Fibroblast of villous mesenchyme (primary cell): ENCODE results near the gene CFAP69. TPM values are rescaled to one million over a fixed set of nuclear protein-coding genes. Genes with fewer than 3 reads are reported as not detected.

ENCODE experiments used
- DNase-seq: peaks from one replicate; pipeline ENCODE4 v3.0.0-alpha.2; 2010; ENCODE audit warnings: low read depth
- H3K4me3 ChIP-seq: 2 replicates; pipeline ENCODE4 v1.5.1; 2011; ENCODE audit warnings: low read depth, mild to moderate bottlenecking, low read length
- total RNA-seq: library from RNA; depleted of rRNA; stranded (reverse); fragments of >200 nt; gene quantifications from 2 replicates; pipeline ENCODE4 v1.2.3, GENCODE V29; 2012
- TF ChIP-seq, protein P1 (sequence below): IDR thresholded peaks from 2 replicates; pipeline ENCODE4 v1.5.1; 2012; ENCODE audit warnings: low read depth, mild to moderate bottlenecking, low read length; ENCODE audit not compliant: insufficient read depth

The CFAP69 gene
- total RNA-seq, 1 donor: 2.6 TPM

DNA sequence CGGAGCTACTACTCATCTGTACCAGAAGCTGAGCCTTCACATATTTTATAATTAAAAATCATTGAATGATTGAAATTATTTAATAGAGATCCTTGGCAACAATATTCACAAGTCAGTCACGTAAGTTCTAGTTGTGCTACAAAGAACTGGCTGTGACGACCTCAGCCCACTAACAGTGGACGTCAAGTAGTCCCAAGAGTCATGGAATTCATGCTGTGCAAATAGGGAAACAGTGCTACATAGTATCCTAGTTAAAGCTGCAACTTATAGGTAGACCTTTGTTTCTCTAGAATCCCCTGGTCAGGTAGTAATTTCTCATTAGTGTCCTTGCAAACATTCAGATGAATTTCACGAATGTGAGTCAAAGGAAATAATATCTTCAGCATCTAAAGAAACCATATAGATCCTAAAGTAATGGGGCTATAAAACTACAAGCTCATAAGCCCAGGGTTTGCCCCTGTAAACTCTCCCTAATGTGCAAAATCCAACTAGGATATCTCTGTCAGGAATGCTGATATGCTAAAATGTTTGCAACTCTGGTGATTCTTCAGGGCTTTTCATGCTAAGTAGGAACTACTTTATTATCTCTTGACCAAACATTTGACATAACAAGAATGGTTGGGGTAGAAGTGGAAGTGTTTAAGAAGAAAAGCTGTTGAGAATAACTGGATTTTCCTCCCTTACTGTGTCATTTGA is 31.2 kb downstream of the CFAP69 start:
- TF ChIP-seq, protein P1, sequence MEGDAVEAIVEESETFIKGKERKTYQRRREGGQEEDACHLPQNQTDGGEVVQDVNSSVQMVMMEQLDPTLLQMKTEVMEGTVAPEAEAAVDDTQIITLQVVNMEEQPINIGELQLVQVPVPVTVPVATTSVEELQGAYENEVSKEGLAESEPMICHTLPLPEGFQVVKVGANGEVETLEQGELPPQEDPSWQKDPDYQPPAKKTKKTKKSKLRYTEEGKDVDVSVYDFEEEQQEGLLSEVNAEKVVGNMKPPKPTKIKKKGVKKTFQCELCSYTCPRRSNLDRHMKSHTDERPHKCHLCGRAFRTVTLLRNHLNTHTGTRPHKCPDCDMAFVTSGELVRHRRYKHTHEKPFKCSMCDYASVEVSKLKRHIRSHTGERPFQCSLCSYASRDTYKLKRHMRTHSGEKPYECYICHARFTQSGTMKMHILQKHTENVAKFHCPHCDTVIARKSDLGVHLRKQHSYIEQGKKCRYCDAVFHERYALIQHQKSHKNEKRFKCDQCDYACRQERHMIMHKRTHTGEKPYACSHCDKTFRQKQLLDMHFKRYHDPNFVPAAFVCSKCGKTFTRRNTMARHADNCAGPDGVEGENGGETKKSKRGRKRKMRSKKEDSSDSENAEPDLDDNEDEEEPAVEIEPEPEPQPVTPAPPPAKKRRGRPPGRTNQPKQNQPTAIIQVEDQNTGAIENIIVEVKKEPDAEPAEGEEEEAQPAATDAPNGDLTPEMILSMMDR: no peak
- no peak for DNase-seq
- no peak overlapping the region for H3K4me3 ChIP-seq

- no peak overlapping the region for H3K4me3 ChIP-seq
- TF ChIP-seq, protein P1: no peak
- DNase-seq: no peak
Observed at GRCh38 chr7:90288154-90288553, 43.2 kb downstream of the CFAP69 start.

- DNase-seq: no peak
- no peak overlapping the region for H3K4me3 ChIP-seq
- TF ChIP-seq, protein P1: no peak
Observed at GRCh38 chr7:90290244-90291113, 45.5 kb downstream of the CFAP69 start.

GRCh38 chr7:90298145-90299038 is 53.4 kb downstream of the CFAP69 start:
- DNase-seq: peak; percentile 60
- no peak overlapping the region for H3K4me3 ChIP-seq
- TF ChIP-seq, protein P1: peak; percentile 72

DNA sequence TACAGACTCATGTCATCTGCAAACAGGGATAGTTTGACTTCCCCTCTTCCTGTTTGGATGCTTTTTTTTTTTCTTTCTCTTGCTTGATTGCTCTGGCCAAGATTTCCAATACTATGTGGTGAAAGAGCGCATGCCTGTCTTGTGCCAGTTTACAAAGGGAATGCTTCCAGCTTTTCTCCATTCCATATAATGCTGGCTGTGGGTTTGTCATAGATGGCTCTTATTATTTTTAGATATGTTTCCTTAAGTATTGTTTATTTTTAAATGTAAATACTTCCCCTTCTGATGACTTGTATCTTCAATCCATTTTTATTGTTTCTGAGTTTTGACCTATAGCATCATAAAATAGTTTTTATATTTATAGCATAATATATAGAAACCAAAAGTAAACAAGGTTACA is 58.3 kb downstream of the CFAP69 start:
- no peak overlapping the region for H3K4me3 ChIP-seq
- DNase-seq: no peak
- TF ChIP-seq, protein P1: no peak

- no peak overlapping the region for H3K4me3 ChIP-seq
- TF ChIP-seq, protein P1: no peak
- DNase-seq: no peak
Observed at GRCh38 chr7:90309872-90310271, 64.9 kb downstream of the CFAP69 start.
